IPS-NIHi11 (cell line): ENCODE results near the gene GIMAP6.
"Not testable (repeated sequence)": the region's sequence is repeated elsewhere in the genome, so short reads cannot be mapped to it uniquely, and the experiment has no call there.

ENCODE experiments used
- DNase-seq: peaks from one replicate; pipeline ENCODE4 v3.0.0; 2012; ENCODE audit warnings: mixed read lengths, low spot score

Gene GIMAP6

DNA sequence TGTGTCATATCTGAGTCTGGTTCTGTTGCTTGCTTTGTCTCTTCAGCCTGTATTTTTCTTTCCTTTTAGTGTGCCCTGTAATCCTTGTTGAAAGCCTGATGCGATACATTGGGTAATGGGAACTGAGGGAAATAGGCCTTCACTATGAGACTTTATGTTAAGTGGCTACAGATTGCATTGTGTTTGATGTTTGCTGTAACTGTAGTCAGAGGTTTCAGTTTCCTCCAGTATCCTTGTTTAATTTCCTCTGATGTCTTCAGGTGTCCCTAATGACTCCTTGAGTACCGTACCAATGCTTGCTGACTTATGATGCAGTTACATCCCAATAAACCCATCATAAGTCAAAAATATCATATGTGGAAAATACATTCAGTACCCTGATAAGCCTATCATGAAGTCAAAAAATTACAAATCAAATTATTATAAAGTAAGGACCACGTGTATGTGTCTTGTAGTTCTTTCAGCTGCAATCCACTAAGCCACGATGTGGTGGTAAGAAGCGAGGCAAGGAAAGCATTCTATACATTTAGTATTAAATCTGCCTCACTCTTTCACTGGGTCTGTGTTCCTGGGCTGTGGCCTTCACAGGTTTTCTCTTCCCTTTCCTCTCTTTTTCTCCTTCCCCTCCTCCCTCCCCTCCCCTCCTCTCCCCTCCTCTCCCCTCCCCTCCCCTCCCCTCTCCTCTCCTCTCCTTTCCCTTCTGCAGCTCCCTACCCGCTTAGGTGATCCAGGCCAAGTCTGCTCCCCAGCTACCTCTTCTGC, 13.3 kb upstream of the GIMAP6 start:
- DNase-seq, result no peak

DNA sequence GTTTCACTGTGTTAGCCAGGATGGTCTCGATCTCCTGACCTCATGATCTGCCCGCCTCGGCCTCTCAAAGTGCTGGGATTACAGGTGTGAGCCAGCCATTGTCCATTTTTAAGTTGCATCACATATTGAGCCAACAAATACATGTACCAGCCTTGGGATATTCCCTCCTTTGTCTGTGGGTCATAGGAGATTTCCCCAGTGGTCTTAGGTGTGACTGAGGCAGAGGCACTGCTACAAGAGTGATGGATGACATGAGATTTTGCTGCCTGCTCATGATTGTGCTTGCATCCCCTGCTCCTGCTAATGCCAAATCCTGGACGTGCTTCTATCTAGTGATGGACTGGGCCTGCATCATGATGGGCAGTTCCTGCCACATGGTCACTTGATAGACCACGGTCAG, 10.7 kb upstream of the GIMAP6 start:
- no peak for DNase-seq

DNA sequence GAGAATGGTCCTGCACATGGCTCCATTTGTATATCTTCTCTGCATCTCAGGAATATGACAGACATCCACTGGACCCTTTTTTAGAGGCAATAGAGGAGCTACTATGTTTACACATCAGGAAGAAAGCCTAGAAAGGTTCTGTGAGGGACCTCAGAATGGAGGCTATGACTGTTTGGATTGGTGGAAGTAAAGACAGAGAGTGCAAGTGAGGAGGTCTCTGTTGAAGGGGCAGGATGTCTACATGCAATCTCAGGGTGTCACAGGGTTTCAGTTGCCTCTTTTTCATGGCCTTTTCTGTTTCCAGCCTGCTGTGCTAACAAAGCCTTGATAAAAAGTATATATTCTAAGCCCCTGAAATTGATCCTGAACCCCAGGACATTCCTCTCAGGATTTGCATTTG, 9.7 kb upstream of the GIMAP6 start:
- no peak for DNase-seq

DNA sequence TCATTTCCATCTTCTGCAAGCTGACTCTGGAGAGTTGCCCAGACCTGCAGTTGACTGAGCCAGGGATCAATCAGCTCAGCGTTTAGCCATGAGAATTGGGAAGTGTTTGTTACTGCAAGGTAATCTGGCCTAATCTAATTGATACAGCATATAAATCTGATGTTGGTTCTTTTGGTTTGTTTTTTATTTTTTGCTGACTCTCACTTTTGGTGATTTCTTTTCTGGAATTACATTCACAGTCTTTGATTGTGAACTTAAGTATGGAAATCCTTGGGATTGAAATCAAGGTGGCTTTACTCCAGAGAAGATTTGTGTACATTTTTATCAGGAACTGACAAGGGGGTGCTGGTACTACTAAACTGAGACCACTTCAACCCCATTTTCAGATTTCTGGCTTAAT, 1.7 kb upstream of the GIMAP6 start:
- no peak for DNase-seq

DNA sequence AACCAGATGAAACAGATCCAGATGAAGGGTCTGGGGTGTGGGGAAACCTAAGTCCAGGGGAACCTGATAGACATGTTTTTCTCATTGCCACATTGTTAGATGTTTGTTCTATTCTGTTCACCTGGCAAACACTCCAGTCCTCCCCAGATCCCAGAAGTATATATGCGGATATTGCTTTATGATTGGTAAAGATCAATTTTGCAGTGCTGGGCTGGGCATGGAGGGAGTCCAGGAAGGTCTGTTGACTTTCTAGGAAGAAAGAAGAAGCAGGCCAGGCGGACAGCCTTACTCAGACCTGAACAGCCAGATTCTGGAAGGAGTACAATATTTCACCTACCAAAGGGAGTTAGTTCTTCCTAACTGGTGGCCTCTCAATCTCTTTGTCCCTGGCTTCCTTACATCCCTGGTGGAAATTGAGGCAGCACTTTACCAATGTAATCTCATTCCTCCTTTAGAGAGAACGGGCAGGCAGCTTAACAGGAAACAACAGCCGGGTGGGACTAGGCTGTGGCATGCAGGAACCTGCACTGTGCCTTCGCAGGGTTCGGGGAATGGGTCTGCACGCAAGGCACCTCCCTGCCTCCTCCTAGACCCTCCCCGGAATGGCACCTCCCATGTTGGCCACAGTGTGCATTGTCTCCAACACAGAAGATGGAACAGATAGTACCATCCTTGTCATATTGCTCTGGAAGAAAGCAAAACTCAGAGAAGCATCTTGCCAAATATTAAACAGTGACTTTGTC, 930 bp downstream of the GIMAP6 start:
- DNase-seq, result no peak

DNA sequence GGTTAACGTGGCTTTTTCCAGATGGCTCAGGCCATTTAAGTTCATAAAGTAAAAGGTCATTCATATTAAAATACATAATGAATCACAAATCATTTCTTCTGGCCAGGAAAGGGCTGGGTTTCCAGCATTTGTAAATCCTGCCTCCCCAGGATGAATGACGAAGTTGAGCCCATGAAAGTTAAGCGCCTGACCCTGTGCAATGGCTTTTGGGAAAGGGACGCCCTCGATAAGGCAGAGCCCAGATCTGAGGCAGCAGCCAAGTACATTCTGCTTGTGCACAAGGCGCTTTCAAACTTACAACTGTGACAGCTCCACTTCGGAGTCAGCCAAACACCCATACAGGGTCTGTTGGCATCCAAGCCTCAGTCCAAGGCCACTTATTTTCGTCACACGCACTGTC, 2.8 kb downstream of the GIMAP6 start:
- DNase-seq, result no peak

DNA sequence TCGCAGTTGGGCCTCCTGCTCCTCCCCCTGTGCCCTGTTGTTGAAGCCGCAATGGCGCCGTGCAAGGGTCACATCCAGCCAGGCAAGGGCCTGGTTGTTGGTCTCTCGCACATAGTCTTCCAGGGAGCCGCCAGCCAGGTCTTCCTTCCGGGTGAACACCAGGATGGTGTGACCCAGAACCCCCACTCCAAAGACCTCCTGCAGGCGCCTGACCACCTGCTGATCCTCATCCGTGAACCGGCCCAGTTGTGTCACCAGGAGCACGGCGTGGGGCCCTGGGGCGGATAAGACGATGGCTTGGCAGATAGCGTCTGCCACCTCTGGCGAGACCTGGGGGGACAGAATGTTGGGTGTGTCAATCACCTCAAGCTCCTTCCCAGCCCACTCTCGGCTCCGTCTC, 4.2 kb downstream of the GIMAP6 start:
- no peak for DNase-seq

DNA sequence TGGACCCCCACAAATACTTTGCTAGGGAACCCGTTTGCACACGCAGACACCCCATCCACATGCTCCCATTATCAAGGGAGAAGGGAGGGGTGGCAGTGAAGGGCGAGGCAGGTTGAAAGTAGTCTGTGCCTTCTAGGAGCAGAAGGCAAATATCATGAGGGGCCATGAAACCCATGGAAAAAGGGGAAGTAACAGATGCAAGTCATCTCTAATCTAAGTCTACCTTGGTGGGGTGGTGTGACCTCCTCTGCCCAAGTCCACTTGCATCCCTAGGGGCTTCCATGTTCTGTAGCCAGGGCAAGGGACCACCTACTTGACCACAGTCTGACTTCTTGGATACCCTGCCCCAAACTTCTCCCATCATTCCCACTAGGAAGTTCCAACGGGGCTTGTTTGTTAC, 5.5 kb downstream of the GIMAP6 start:
- DNase-seq, result no peak

DNA sequence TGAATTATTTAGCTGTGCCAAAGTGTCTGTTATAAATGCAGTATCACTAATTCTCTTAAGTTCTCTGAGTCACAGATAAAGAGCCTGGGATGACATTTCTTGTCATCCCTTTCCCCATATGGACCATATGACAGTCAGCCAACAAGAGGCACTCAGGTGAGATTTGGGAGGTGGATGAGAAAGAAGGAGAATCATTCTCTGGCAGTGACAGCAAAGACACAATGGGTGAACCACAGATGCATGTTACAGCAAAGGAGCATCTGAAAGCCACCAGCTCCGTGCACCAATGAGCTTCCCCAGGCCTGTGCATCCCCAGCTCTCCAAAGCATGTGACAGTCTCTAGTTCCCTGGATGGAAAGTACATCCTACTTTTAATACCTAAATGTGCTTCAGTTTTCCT, 10.8 kb downstream of the GIMAP6 start:
- no peak for DNase-seq

DNA sequence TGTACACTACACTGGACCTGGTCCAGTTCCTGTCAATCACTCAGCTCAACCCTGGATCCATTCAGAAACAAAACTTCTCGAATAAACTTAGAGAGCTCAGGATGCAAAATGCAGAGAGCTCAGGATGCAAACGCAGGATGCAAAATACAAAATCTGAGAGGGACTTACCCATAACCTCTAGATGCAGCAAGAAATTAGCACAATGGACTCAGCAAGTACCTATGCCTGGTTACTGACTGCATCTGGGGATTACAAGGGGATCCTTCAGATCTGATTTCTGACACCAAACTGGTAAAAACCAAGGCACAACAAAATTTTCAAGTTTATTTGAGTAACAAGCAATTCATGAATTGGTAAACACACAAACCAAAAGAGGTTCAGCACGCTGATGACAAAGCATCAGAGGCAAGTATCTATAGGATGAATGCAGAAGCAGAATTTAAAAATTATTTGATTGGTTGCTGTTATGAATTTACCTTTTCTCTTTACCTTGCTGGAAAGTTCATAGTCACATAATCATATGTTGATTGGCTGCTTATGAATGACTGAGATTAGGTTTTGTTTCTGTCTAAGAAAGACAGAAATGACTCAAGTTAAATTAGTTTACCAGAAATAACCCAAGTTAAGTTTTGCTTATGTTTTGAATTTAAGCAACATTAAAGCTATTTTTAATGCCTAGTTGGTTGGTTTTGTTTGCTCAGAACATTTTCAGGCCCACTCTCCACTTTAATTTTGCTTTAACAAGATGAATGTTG, 11.4 kb downstream of the GIMAP6 start:
- no peak for DNase-seq

DNA sequence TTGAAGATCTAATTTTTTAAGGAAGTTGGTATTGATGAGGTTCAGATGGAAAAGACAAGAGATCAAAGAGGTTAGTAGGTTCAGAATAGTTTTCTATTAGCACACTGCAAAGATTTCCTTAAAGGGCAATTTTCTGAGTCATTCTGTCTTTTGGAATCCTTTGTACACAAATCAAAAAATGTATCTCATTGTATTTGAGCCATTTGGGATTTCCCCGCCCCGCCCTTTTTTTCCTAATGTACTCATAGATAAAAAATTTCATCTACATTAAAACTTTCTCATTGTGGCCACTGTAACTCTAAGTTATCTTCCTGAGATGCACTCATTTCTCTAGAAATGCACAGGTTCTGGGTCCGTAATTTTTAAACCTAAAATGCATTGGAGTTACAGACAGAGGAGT, 12.1 kb downstream of the GIMAP6 start:
- no peak for DNase-seq

DNA sequence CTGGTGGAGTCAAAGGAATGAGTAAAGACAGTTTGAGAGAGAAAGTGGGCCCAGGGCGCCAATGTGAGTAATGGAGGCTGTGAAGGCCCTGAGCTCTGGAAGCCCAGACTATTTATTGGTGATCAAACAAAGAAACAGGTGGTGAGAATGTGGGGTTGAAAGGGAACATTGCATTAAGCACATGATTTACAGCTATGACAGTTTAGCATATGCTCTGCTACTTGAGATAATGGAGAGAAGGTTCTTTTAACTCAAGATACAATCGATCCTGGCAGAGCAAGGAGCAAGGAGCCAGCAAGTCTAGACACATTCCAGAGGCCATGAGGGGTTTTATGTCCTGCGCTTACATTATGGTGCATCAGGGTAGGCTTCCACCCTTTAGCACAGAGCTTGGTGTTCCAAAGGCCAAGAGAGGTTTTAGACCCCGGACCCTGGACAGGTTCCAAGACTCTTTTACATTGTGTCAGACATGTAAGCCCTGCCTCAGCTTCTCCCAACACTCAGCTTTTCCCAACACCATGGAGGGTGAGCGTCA, 16.9 kb downstream of the GIMAP6 start:
- DNase-seq, result not testable (repeated sequence)

DNA sequence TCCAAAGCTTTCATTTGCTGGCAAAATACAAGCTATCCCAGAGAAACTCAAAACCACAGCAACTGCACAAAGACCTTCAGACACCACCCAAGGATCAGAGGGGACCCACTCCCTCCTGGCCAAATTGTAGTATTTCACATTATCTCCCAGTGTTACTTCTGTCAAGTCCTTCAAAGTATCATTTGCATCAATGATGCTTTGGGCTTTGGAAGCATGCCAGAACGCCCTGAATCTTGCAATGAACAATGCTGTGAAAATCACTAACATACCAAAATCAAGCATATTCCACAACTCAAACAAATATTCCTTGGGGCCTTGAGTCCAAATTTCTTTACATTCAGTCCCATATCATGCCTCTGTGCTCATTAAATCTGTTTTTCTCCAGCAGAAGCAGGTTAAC, 17.8 kb downstream of the GIMAP6 start:
- DNase-seq, result not testable (repeated sequence)

DNA sequence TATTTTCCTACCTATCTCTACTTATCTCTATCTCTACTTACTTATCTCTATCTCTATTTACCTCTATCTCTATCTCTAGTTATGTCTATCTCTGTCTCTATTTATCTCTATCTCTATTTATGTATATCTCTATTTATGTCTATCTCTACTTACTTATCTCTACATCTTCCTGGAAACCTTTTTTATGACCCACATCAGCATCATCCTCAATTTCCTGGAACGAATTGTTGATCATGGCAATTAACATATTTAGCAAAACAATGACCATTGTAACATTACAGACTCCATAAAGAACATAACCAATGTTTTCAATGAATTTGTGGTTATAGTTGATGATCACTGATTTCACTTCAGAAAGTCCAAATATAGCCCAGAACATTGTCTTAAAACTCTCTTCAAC, 18.3 kb downstream of the GIMAP6 start:
- no peak for DNase-seq

DNA sequence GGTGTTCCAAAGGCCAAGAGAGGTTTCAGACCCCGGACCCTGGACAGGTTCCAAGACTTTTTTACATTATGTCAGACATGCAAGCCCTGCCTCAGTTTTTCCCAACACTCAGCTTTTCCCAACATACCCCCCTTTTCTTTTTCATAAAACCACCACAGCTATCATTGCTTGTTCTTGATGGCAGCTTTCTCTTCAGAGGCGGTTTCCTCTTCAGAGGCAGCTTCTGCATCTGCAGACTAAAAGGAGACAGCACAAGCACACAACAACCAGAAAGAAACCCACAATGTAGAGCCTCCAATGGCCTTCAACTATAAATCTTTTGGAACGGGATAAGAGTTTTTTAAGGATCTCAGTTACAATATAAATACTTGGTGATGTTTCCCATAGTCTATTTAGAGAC, 19.3 kb downstream of the GIMAP6 start:
- DNase-seq, result no peak

DNA sequence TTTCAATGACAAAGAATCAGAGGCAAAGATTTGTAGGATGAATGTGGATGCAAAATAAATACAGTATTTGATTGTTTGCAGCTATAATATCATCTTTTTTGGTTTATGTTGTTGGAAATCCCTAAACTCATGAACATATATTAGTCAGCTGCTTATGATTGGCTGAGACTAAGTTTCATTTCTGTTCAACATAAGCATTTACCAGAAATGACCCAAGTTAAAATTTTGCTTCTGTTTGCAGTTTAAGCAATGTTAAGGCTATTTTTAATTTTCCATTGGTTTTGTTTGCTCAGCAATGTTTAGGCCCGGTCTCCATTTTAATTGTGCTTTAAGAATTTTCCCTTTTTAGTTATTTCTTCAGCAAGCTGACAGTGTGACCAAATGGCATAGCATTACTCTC, 22.0 kb downstream of the GIMAP6 start:
- no peak for DNase-seq

DNA sequence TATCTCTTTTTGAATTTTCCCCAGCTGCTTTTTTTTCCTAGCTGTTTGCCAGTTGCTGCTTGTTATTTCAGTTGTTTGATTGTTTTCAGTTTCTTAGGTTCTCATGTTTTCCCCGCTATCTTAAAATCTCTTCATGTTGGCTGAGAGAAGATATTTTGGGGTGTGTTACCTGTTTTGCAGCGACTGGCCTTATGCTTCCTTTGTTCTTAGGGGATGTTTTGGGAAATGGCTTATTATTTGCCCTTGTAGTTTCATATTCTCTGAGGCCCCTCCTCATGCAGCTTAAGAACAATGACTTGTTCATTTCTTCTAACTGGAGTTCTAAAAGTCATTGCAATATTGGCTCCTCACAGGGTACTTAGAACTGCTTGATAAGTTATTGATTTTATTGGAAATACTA, 28.6 kb downstream of the GIMAP6 start:
- not testable (repeated sequence) for DNase-seq

DNA sequence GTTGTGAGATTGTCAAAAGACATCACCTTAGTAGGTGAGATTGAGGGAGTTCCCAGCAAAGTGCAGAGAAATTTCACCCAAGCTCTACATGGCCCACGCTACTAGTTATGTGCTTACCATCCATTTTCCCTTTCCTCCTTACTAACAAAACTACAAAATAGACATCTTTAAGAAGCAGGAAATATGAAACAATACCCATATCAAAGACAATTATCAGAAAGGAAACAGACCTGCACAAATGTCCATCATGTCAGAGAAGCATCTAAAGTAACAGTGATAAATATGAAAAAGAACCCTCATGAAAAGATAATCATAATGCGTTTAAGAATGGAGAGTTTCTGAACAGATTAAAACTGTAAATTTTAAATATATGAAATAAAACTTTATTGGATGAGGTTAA, 36.8 kb downstream of the GIMAP6 start:
- DNase-seq, result no peak

DNA sequence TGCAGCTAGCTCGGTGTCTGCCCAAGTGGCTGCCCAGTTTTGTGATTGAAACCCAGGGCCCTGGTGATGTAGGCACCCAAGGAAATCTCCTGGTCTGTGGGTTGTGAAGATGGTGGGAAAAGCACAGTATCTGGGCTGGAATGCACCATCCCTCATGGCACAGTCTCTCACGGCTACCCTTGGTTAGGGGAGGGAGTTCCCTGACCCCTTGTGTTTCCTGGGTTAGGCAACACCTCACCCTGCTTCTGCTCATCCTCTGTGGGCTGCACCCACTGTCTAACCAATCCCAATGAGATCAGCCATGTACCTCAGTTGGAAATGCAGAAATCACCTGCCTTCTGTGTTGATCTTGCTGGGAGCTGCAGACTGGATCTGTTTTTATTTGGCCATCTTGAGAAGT, 37.4 kb downstream of the GIMAP6 start:
- DNase-seq, result no peak

DNA sequence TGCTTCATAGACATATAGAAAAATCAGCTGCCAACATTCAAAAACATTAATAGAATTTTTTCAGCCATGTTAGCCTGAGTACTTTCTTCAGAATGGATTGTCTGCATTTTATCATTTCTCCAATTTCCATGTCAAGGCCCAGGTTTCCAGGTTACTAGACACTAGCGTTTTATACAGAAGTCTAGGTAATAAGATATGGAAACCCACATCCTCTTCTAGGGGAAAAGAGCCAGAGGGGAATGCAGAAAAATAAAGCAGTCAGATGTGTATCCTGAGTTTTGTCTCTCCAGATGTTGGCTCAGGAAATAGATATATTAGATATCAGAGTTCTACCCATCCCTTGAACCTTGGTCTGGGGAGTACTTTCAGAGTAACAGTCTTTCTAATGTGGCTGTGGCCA, 44.6 kb downstream of the GIMAP6 start:
- DNase-seq, result no peak

DNA sequence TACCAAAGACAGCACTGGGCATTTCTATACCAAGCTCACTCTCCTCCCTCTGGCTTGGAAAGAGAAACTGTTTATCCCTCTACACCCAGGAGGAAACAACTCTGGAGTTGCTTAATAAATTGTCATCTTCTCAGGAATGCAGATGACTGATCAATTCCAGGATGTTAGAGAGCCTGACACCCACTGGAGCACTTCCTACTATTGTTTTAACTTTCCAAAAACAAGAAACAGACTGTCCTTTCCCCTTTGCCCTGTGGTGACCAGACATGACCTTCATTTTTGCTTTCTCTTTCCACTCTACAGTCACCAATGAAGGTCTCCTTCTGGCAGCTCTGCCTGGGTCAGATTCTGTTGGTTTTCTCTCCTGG, 45.4 kb downstream of the GIMAP6 start:
- DNase-seq, result no peak

DNA sequence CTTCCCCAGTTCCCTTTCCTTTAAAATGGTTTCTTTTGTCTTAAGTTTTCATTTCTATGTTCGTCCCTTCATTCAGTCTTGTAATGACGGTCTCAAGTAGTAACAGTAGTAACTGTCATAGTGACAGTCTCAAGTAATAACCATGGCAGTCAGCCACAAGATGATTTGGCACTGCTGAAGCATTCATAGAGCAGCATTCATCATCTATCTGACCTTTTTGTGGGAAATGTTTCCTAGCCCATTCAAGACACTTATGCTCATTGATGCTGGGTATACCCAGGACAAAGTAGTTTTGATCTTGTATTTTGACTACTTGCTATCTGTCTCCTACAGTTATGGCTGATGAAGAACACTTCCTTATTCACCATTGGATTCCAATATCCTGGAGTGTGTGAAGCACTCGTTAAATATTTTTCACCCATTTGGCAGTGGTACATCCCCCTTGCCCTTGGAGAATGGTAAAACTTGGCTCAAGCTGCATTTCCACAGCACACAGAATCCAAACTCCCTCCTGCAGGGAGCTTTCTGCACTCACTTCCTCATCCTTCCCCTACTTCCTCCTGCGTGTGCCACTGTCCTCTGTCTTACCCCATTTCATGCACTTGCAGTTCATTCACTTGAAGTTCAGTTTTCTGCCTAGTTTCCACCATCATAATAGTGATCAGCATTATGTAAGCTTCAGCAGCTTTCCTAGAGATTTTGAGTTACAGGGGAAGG, 46.0 kb downstream of the GIMAP6 start:
- DNase-seq, result no peak
